Gastroesophageal sphincter (tissue), 4 donors: Measurements from ENCODE around the gene MACROD1. TPM values are rescaled to one million over a fixed set of nuclear protein-coding genes. Genes with fewer than 3 reads are reported as not detected.

Source experiments
- ATAC-seq: fragments of 150-250 bp; one replicate; pipeline ENCODE4 v1.9.1; 2016; ENCODE audit warnings: mild to moderate bottlenecking, moderate library complexity
- H3K27ac ChIP-seq, 4 donors: fragments of 200-600 bp; sonication (generic) in 3 of 4; 1 replicate in 3 of 4; 2 replicates in 1 of 4; pipeline ENCODE4 v1.5.1; 2016 to 2019
- H3K27me3 ChIP-seq: fragments of 200-600 bp; sonication (generic); one replicate; pipeline ENCODE4 v1.5.1; 2019
- H3K36me3 ChIP-seq, 2 donors: fragments of 200-600 bp; sonication (generic); one replicate each; pipeline ENCODE4 v1.5.1; 2019; ENCODE audit warnings: control low read depth in 1 of 2
- H3K4me1 ChIP-seq, 3 donors: fragments of 200-600 bp; sonication (generic); 1 replicate in 2 of 3; 2 replicates in 1 of 3; pipeline ENCODE4 v1.5.1; 2016 to 2019; ENCODE audit warnings: control low read depth in 2 of 3
- H3K4me3 ChIP-seq, 2 donors: fragments of 200-600 bp; sonication (generic); one replicate each; pipeline ENCODE4 v1.5.1; 2019; ENCODE audit warnings: mild to moderate bottlenecking in 1 of 2, moderate library complexity in 1 of 2
- H3K9me3 ChIP-seq, 3 donors: fragments of 200-600 bp; sonication (generic); one replicate each; pipeline ENCODE4 v1.5.1; 2017 to 2019; ENCODE audit warnings: control low read depth in 2 of 3
- CTCF ChIP-seq, 4 experiments: fragments of 200-600 bp in 2 of 4; fragments of 450-650 bp in 2 of 4; sonication (generic) in 1 of 4; IDR thresholded peaks; one replicate each; pipeline ENCODE4 v1.5.1; 2017 to 2019; ENCODE audit warnings: antibody characterized with exemption in 4 of 4, mild to moderate bottlenecking in 2 of 4, moderate library complexity in 2 of 4
- EP300 ChIP-seq: sonication (generic); formaldehyde crosslinking; IDR thresholded peaks from one replicate; pipeline ENCODE4 v1.6.1; 2017; ENCODE audit warnings: antibody characterized with exemption, mild to moderate bottlenecking
- POLR2A ChIP-seq, 2 donors: fragments of 450-650 bp; IDR thresholded peaks; one replicate each; pipeline ENCODE4 v1.6.1; 2017; ENCODE audit warnings: antibody characterized with exemption in 2 of 2, mild to moderate bottlenecking in 2 of 2, moderate library complexity in 1 of 2
- POLR2AphosphoS5 ChIP-seq: sonication (generic); formaldehyde crosslinking; IDR thresholded peaks from one replicate; pipeline ENCODE4 v1.6.1; 2017; ENCODE audit warnings: antibody characterized with exemption
- WGBS, 2 donors: methylation state at CpG; one replicate each; pipeline ENCODE4 v1.1.5; 2018; ENCODE audit warnings: low coverage in 1 of 2; 5-methylcytosine and 5-hydroxymethylcytosine counted together
- total RNA-seq, 4 donors: library from RNA; depleted of rRNA; stranded (reverse); fragments of >200 nt; gene quantifications; one replicate each; pipeline ENCODE4 v1.1.0, GENCODE V29; 2016

Gene MACROD1
- total RNA-seq, 4 donors from 2014 or later = 26.9 to 56.2 (median 30.4) TPM

GRCh38 chr11:64132982-64133705, 32.8 kb downstream of the MACROD1 start:
- Histone ChIP-seq H3K27me3 (no peaks in the 10 kb centered on the region), H3K4me3 (no peak overlapping the region), H3K27ac (no peak overlapping the region), H3K9me3 (no peaks in the 10 kb centered on the region), H3K4me1 (peaks cover 0 to 16% (median 0%) of the 10 kb centered on the region in 3 donors), H3K36me3 (no peaks in the 10 kb centered on the region)
- ATAC-seq = no peak
- TF ChIP-seq CTCF (IDR thresholded peaks at IDR 0.05) = no peak
- no peak for TF ChIP-seq EP300
- TF ChIP-seq POLR2AphosphoS5 = no peak
- TF ChIP-seq POLR2A (IDR thresholded peaks at IDR 0.05) = no peak
- WGBS, 2 donors = 100% methylated on average over 1 to 3 of the region's 17 CpGs

- H3K36me3 ChIP-seq = no peaks in the 10 kb centered on the region
- ATAC-seq = no peak
- H3K4me1 ChIP-seq = peaks cover 0 to 16% (median 0%) of the 10 kb centered on the region in 3 donors
- 100% methylated on average over 1 of the region's 13 CpGs; no CpG with 5 or more reads in 1 of the 2 donors for WGBS, 2 donors
- no peaks in the 10 kb centered on the region for H3K27me3 ChIP-seq
- H3K9me3 ChIP-seq = no peaks in the 10 kb centered on the region
- H3K4me3 ChIP-seq = no peak overlapping the region
- H3K27ac ChIP-seq = no peak overlapping the region
- TF ChIP-seq POLR2AphosphoS5 = no peak
- no peak for TF ChIP-seq EP300
- TF ChIP-seq CTCF (IDR thresholded peaks at IDR 0.05) = no peak
- TF ChIP-seq POLR2A (IDR thresholded peaks at IDR 0.05) = no peak
These were observed 33.6 kb downstream of the MACROD1 start for GRCh38 chr11:64132191-64132771.

- no peak overlapping the region for H3K4me3 ChIP-seq
- no peaks in the 10 kb centered on the region for H3K27me3 ChIP-seq
- H3K27ac ChIP-seq = no peak overlapping the region
- ATAC-seq = no peak
- peaks cover 0 to 16% (median 0%) of the 10 kb centered on the region in 3 donors for H3K4me1 ChIP-seq
- no peaks in the 10 kb centered on the region for H3K36me3 ChIP-seq
- WGBS, 2 donors = 73% methylated on average over 2 of the region's 9 CpGs; no CpG with 5 or more reads in 1 of the 2 donors
- TF ChIP-seq EP300 (no peak), POLR2AphosphoS5 (no peak), POLR2A (IDR thresholded peaks at IDR 0.05) (no peak), CTCF (IDR thresholded peaks at IDR 0.05) (no peak)
- no peaks in the 10 kb centered on the region for H3K9me3 ChIP-seq
These were observed 34.2 kb downstream of the MACROD1 start for GRCh38 chr11:64131683-64132190.

GRCh38 chr11:64130618-64131017, 35.3 kb downstream of the MACROD1 start:
- H3K4me3 ChIP-seq = no peak overlapping the region
- WGBS, 2 donors = 52 to 79% methylated on average over 3 to 4 of the region's 13 CpGs
- TF ChIP-seq CTCF (IDR thresholded peaks at IDR 0.05) = no peak
- TF ChIP-seq EP300 = no peak
- no peak for TF ChIP-seq POLR2AphosphoS5
- H3K27me3 ChIP-seq = no peaks in the 10 kb centered on the region
- no peak for ATAC-seq
- H3K9me3 ChIP-seq = no peaks in the 10 kb centered on the region
- no peak overlapping the region for H3K27ac ChIP-seq
- H3K4me1 ChIP-seq = peaks cover 0 to 16% (median 0%) of the 10 kb centered on the region in 3 donors
- H3K36me3 ChIP-seq = no peaks in the 10 kb centered on the region
